MM.1S (cell line): ENCODE measurements around the gene BPIFB2.

Source experiments
- DNase-seq: peaks from one replicate; pipeline ENCODE4 v3.0.0-alpha.2; 2015
- H2AFZ ChIP-seq: fragments of 300-600 bp; sonication (generic); 2 replicates; pipeline ENCODE4 v1.6.0; 2016; ENCODE audit warnings: antibody characterized with exemption, low read length
- H3F3A ChIP-seq: fragments of 300-600 bp; sonication (generic); 2 replicates; pipeline ENCODE4 v1.6.1; 2016; ENCODE audit warnings: mild to moderate bottlenecking, antibody characterized with exemption, low read length, moderate library complexity, mixed read lengths; ENCODE audit not compliant: insufficient read depth
- H3K27ac ChIP-seq: fragments of 300-600 bp; sonication (generic); 2 replicates; pipeline ENCODE4 v1.5.1; 2016; ENCODE audit warnings: mild to moderate bottlenecking, low read length
- H3K27me3 ChIP-seq: fragments of 300-600 bp; sonication (generic); replicated peaks from 2 replicates; pipeline ENCODE4 v1.6.0; 2016; ENCODE audit warnings: low read length; ENCODE audit not compliant: insufficient read depth
- H3K36me3 ChIP-seq: fragments of 300-600 bp; sonication (generic); replicated peaks from 2 replicates; pipeline ENCODE4 v1.6.1; 2016; ENCODE audit warnings: mild to moderate bottlenecking, low read length, mixed read lengths; ENCODE audit not compliant: insufficient read depth
- H3K4me1 ChIP-seq: fragments of 300-600 bp; sonication (generic); 2 replicates; pipeline ENCODE4 v1.6.1; 2016; ENCODE audit warnings: low read length, mixed read lengths
- H3K4me2 ChIP-seq: fragments of 300-600 bp; sonication (generic); 2 replicates; pipeline ENCODE4 v1.6.0; 2016; ENCODE audit warnings: low read depth, low read length
- H3K4me3 ChIP-seq: fragments of 300-600 bp; sonication (generic); 2 replicates; pipeline ENCODE4 v1.5.1; 2016; ENCODE audit warnings: low read length, mixed read lengths
- H3K79me2 ChIP-seq: fragments of 300-600 bp; sonication (generic); 2 replicates; pipeline ENCODE4 v1.6.1; 2016; ENCODE audit warnings: mixed run types, low read length, mixed read lengths
- H3K9ac ChIP-seq: fragments of 300-600 bp; sonication (generic); 2 replicates; pipeline ENCODE4 v1.6.1; 2016; ENCODE audit warnings: low read length, mixed read lengths
- H3K9me2 ChIP-seq: fragments of 300-600 bp; sonication (generic); replicated peaks from 2 replicates; pipeline ENCODE4 v1.6.1; 2016; ENCODE audit warnings: mild to moderate bottlenecking, low read length, mixed read lengths; ENCODE audit not compliant: insufficient read depth
- H3K9me3 ChIP-seq: fragments of 300-600 bp; sonication (generic); replicated peaks from 2 replicates; pipeline ENCODE4 v1.6.1; 2016; ENCODE audit warnings: mild to moderate bottlenecking, low read length, mixed read lengths; ENCODE audit not compliant: insufficient read depth
- H4K20me1 ChIP-seq: fragments of 300-600 bp; sonication (generic); 2 replicates; pipeline ENCODE4 v1.6.1; 2016; ENCODE audit warnings: mild to moderate bottlenecking, low read length, moderate library complexity, mixed read lengths; ENCODE audit not compliant: insufficient read depth
- CTCF ChIP-seq: fragments of 300-600 bp; sonication (generic); IDR thresholded peaks from 2 replicates; pipeline ENCODE4 v1.5.1; 2016; ENCODE audit warnings: antibody characterized with exemption, low read length, mixed read lengths
- EZH2 ChIP-seq: fragments of 300-600 bp; sonication (generic); optimal IDR thresholded peaks from 2 replicates; pipeline ENCODE3; 2017; ENCODE audit warnings: low read depth, mild to moderate bottlenecking, antibody characterized with exemption, low read length, mixed read lengths
- EZH2phosphoT487 ChIP-seq: fragments of 300-600 bp; sonication (generic); IDR thresholded peaks from 2 replicates; pipeline ENCODE4 v1.6.1; 2018; ENCODE audit warnings: antibody characterized with exemption, low read length

BPIFB2 gene

GRCh38 chr20:33005908-33006775 lies 1.4 kb upstream of the BPIFB2 start:
- Histone ChIP-seq H3K9ac (no peak overlapping the region), H4K20me1 (no peaks in the 10 kb centered on the region), H3K36me3 (no peaks in the 10 kb centered on the region), H3K79me2 (no peaks in the 10 kb centered on the region), H3F3A (no peaks in the 10 kb centered on the region), H3K4me2 (no peak overlapping the region), H3K4me3 (no peak overlapping the region), H3K27ac (no peak overlapping the region), H3K9me2 (no peaks in the 10 kb centered on the region), H3K27me3 (peaks cover 42% of the 10 kb centered on the region), H3K4me1 (no peaks in the 10 kb centered on the region), H2AFZ (no peak overlapping the region), H3K9me3 (no peaks in the 10 kb centered on the region)
- TF ChIP-seq EZH2phosphoT487 = no peak
- no peak for TF ChIP-seq EZH2
- TF ChIP-seq CTCF = no peak
- DNase-seq = no peak

GRCh38 chr20:33006776-33007375 lies 628 bp upstream of the BPIFB2 start:
- Histone ChIP-seq H4K20me1 (no peaks in the 10 kb centered on the region), H3K36me3 (no peaks in the 10 kb centered on the region), H3K27me3 (peaks cover 49% of the 10 kb centered on the region), H3K9ac (no peak overlapping the region), H3K9me3 (no peaks in the 10 kb centered on the region), H3F3A (no peaks in the 10 kb centered on the region), H3K4me3 (no peak overlapping the region), H3K27ac (no peak overlapping the region), H3K4me1 (no peaks in the 10 kb centered on the region), H2AFZ (no peak overlapping the region), H3K79me2 (no peaks in the 10 kb centered on the region), H3K9me2 (no peaks in the 10 kb centered on the region), H3K4me2 (no peak overlapping the region)
- no peak for DNase-seq
- TF ChIP-seq EZH2 (no peak), CTCF (no peak), EZH2phosphoT487 (no peak)

GRCh38 chr20:33008336-33009213 lies 1.1 kb downstream of the BPIFB2 start:
- H3K36me3 ChIP-seq = no peaks in the 10 kb centered on the region
- H3K4me1 ChIP-seq = no peaks in the 10 kb centered on the region
- H3K9me2 ChIP-seq = no peaks in the 10 kb centered on the region
- H3K4me3 ChIP-seq = no peak overlapping the region
- TF ChIP-seq CTCF (no peak), EZH2 (no peak), EZH2phosphoT487 (no peak)
- H3K27me3 ChIP-seq = peaks cover 66% of the 10 kb centered on the region
- no peaks in the 10 kb centered on the region for H3K9me3 ChIP-seq
- H2AFZ ChIP-seq = no peak overlapping the region
- no peaks in the 10 kb centered on the region for H3K79me2 ChIP-seq
- H3K9ac ChIP-seq = no peak overlapping the region
- DNase-seq = no peak
- H3K4me2 ChIP-seq = no peak overlapping the region
- no peaks in the 10 kb centered on the region for H3F3A ChIP-seq
- H4K20me1 ChIP-seq = no peaks in the 10 kb centered on the region
- H3K27ac ChIP-seq = no peak overlapping the region
